GM12865 (cell line): Measurements from ENCODE around the gene NSD1.
"Not testable (repeated sequence)": the region's sequence is repeated elsewhere in the genome, so short reads cannot be mapped to it uniquely, and the experiment has no call there.

Experiments used
- DNase-seq: peaks from one replicate; pipeline ENCODE4 v3.0.0; 2010; ENCODE audit warnings: low read depth
- H3K4me3 ChIP-seq: 2 replicates; pipeline ENCODE4 v1.5.1; 2011; ENCODE audit warnings: mild to moderate bottlenecking, low read depth, low read length, control low read depth
- CTCF ChIP-seq: IDR thresholded peaks from 2 replicates; pipeline ENCODE4 v1.5.1; 2011; ENCODE audit warnings: low read length, control low read depth, low read depth, inconsistent platforms; ENCODE audit not compliant: insufficient read depth; ENCODE audit errors: missing control alignments

The NSD1 gene

GRCh38 chr5:177303121-177303924 lies 169.8 kb downstream of the NSD1 start, which contains the start of the genes PRELID1 and RAB24:
PRELID1 (plus strand) TSS chr5:177303799; CDS start chr5:177303986, 187 bp downstream.
RAB24 (minus strand) TSS chr5:177303719; CDS start chr5:177303288, 431 bp downstream.
- DNase-seq, result peak; percentile 91
- peak within 1 kb of the TSS; percentile 77 for H3K4me3 ChIP-seq
- peak; percentile 43 for TF ChIP-seq CTCF

GRCh38 chr5:177303925-177304391 lies 170.4 kb downstream of the NSD1 start:
- peak overlapping the region; percentile 77 for H3K4me3 ChIP-seq
- TF ChIP-seq CTCF, result no peak
- peak; percentile 35 for DNase-seq

GRCh38 chr5:177304392-177305119 lies 171.0 kb downstream of the NSD1 start:
- no peak for TF ChIP-seq CTCF
- DNase-seq, result peak; percentile 55

GRCh38 chr5:177306103-177306640 lies 172.6 kb downstream of the NSD1 start:
- DNase-seq, H3K4me3 ChIP-seq: not testable (repeated sequence)

More at GRCh38 chr5:177304392-177305119, 171.0 kb downstream of the NSD1 start:
- H3K4me3 ChIP-seq, result peak overlapping the region; percentile 77

GRCh38 chr5:177306674-177307543 lies 173.3 kb downstream of the NSD1 start:
- TF ChIP-seq CTCF, result no peak
- DNase-seq, result peak; percentile 29

GRCh38 chr5:177307544-177308363 lies 174.2 kb downstream of the NSD1 start:
- H3K4me3 ChIP-seq, result no peak overlapping the region
- peak; percentile 47 for DNase-seq
- no peak for TF ChIP-seq CTCF

More at GRCh38 chr5:177306674-177307543, 173.3 kb downstream of the NSD1 start:
- no peak overlapping the region for H3K4me3 ChIP-seq
